Vagina (tissue), 2 donors: ENCODE measurements around the gene HOXB1.

Source experiments
- CTCF ChIP-seq, 3 experiments: fragments of 450-650 bp in 2 of 3; fragments of 200-600 bp in 1 of 3; sonication (generic) in 1 of 3; IDR thresholded peaks; one replicate each; pipeline ENCODE4 v1.5.1; 2017 to 2019; ENCODE audit warnings: antibody characterized with exemption in 3 of 3, mild to moderate bottlenecking in 2 of 3, moderate library complexity in 2 of 3
- POLR2A ChIP-seq, 2 donors: fragments of 450-650 bp; IDR thresholded peaks; one replicate each; pipeline ENCODE4 v1.6.1; 2017; ENCODE audit warnings: antibody characterized with exemption in 2 of 2, mild to moderate bottlenecking in 2 of 2, moderate library complexity in 2 of 2
- POLR2AphosphoS5 ChIP-seq, 2 donors: sonication (generic); formaldehyde crosslinking; IDR thresholded peaks; one replicate each; pipeline ENCODE4 v1.9.0; 2017; ENCODE audit warnings: antibody characterized with exemption in 2 of 2, mild to moderate bottlenecking in 2 of 2, low read depth in 1 of 2; ENCODE audit not compliant: insufficient read depth in 1 of 2

GRCh38 chr17:48486557-48486956 lies 44.3 kb downstream of the HOXB1 start:
- TF ChIP-seq CTCF (IDR thresholded peaks at IDR 0.05) (no peak), POLR2A (IDR thresholded peaks at IDR 0.05) (no peak), POLR2AphosphoS5 (IDR thresholded peaks at IDR 0.05; ENCODE audit: insufficient read depth in 1 of 2, low read depth in 1 of 2) (no peak)
